Adrenal gland (tissue), 12 donors: ENCODE results near the gene FAIM2. TPM values are rescaled to one million over a fixed set of nuclear protein-coding genes. Genes with fewer than 3 reads are reported as not detected.

Experiments
- DNase-seq, 7 donors: peaks; one replicate each; pipeline ENCODE4 v3.0.0-alpha.2; 2019 to 2020
- H3K27ac ChIP-seq, 5 donors: fragments of 200-600 bp; sonication (generic) in 4 of 5; 1 replicate in 3 of 5; 2 replicates in 2 of 5; pipeline versions ENCODE4 v1.5.1 to v1.8.0; 2016 to 2020; ENCODE audit warnings: mild to moderate bottlenecking in 1 of 5
- H3K27me3 ChIP-seq: fragments of 200-600 bp; 2 replicates; pipeline ENCODE4 v1.8.0; 2021
- H3K36me3 ChIP-seq, 2 donors: fragments of 200-600 bp; replicated peaks in 1 of 2; 1 replicate in 1 of 2; 2 replicates in 1 of 2; pipeline versions ENCODE4 v1.5.1 to v1.8.0; 2018 to 2022
- H3K4me1 ChIP-seq, 2 donors: fragments of 200-600 bp; replicated peaks in 1 of 2; 1 replicate in 1 of 2; 2 replicates in 1 of 2; pipeline versions ENCODE4 v1.5.1 to v1.8.0; 2018 to 2021
- H3K4me3 ChIP-seq, 4 donors: fragments of 200-600 bp; sonication (generic) in 3 of 4; one replicate each; pipeline ENCODE4 v1.5.1; 2016 to 2018
- H3K9me3 ChIP-seq, 3 donors: fragments of 200-600 bp; sonication (generic) in 1 of 3; replicated peaks in 1 of 3; 1 replicate in 2 of 3; 2 replicates in 1 of 3; pipeline versions ENCODE4 v1.5.1 to v1.8.0; 2016 to 2021
- CTCF ChIP-seq, 6 experiments: fragments of 450-650 bp in 4 of 6; fragments of 200-600 bp in 2 of 6; sonication (generic) in 1 of 6; IDR thresholded peaks; 1 replicate in 5 of 6; 2 replicates in 1 of 6; pipeline versions ENCODE4 v1.5.1 to v1.8.0; 2016 to 2021; ENCODE audit warnings: antibody characterized with exemption in 6 of 6, mild to moderate bottlenecking in 2 of 6, moderate library complexity in 1 of 6
- POLR2A ChIP-seq, 2 donors: fragments of 450-650 bp; IDR thresholded peaks; one replicate each; pipeline ENCODE4 v1.6.1; 2017; ENCODE audit warnings: antibody characterized with exemption in 2 of 2, mild to moderate bottlenecking in 2 of 2, moderate library complexity in 1 of 2
- WGBS, 4 donors: extraction: QIAGEN DNeasy Blood & Tissue Kit in 2 of 4; methylation state at CpG; one replicate each; pipeline versions ENCODE4 v1.1.5 to v1.1.7; 2013 to 2017; 5-methylcytosine and 5-hydroxymethylcytosine counted together
- intact Hi-C, 2 donors: fragments of 100-400 bp; cut with DNase I; formaldehyde crosslinking; loops; one replicate each; pipeline versions ENCODE4 v1.14.1 to v1.15.0; 2022 to 2023
- polyA plus RNA-seq, 3 donors: library from polyadenylated mRNA; stranded (reverse); fragments of 200-250 nt in 2 of 3; fragments of 350-450 nt in 1 of 3; fragmentation: Illumina TruSeq in 1 of 3; extraction: RNeasy Lipid Tissue Mini Kit (QIAGEN cat#74804) in 1 of 3; gene quantifications; one replicate each; pipeline ENCODE4 v1.2.3, GENCODE V29; 2013 to 2014
- total RNA-seq, 9 donors: library from RNA; depleted of rRNA in 4 of 9; stranded (reverse); fragments of >200 nt in 4 of 9; fragments of 120-200 nt in 1 of 9; fragmentation: NEBNext Ultra II Directional in 1 of 9; extraction: Animal tissue kit (Norgen Biotek cat#: 25700) in 1 of 9; gene quantifications; one replicate each; pipeline versions ENCODE4 v1.1.0 to v1.2.4, GENCODE V29; 2013 to 2023
- donor health status: healthy with polysubstance abuse.
- donor health status: Bipolar disorder and iron deficiency.
- donor health status: DM: yes; HTN: yes; CAD: no.
- donor health status: DM: no; HTN: no; CAD: no.
- donor health status: DM: no; HTN: no; CAD: no.
- donor health status: DM: yes; HTN: yes; CAD: no.

FAIM2 gene
- total and polyA plus RNA-seq, 12 donors: 0.35 to 50.8 (median 8.7) TPM

- Histone ChIP-seq H3K4me1 (peaks cover 0 to 20% of the 10 kb centered on the region in 2 donors), H3K27me3 (peaks cover 12% of the 10 kb centered on the region), H3K4me3 (no peak overlapping the region), H3K9me3 (no peaks in the 10 kb centered on the region), H3K36me3 (no peaks in the 10 kb centered on the region), H3K27ac (no peak overlapping the region)
- 84 to 89% (median 86%) methylated on average over 10 to 14 of the region's 14 CpGs for WGBS, 4 donors
- no peak for TF ChIP-seq POLR2A (IDR thresholded peaks at IDR 0.05)
- no peak for TF ChIP-seq CTCF (IDR thresholded peaks at IDR 0.05)
- intact Hi-C loops: no loop called here
- no peak for DNase-seq
Observed at GRCh38 chr12:49951411-49952240, 47.9 kb upstream of the FAIM2 start.

GRCh38 chr12:49950273-49951251 lies 46.9 kb upstream of the FAIM2 start, which contains the start of gene AQP2:
TSS of gene AQP2 (plus strand) at chr12:49950737. CDS start at chr12:49950831, 94 bp downstream.
- no peak for TF ChIP-seq CTCF (IDR thresholded peaks at IDR 0.05)
- no peak for TF ChIP-seq POLR2A (IDR thresholded peaks at IDR 0.05)
- peaks cover 9% of the 10 kb centered on the region for H3K27me3 ChIP-seq
- H3K4me1 ChIP-seq: peaks cover 0 to 24% of the 10 kb centered on the region in 2 donors
- H3K36me3 ChIP-seq: no peaks in the 10 kb centered on the region
- intact Hi-C loops: no loop called here
- 65 to 75% (median 71%) methylated on average over 17 to 32 of the region's 32 CpGs for WGBS, 4 donors
- peak within 1 kb of the TSS in 1 of 5 donors; percentile 34 for H3K27ac ChIP-seq
- DNase-seq: peak in 3 of 7 donors; percentile 40 to 76 (median 64)
- H3K4me3 ChIP-seq: no peak within 1 kb of the TSS
- no peaks in the 10 kb centered on the region for H3K9me3 ChIP-seq

GRCh38 chr12:49949866-49950265 lies 46.2 kb upstream of the FAIM2 start:
- intact Hi-C loops: no loop called here
- peaks cover 0 to 30% of the 10 kb centered on the region in 2 donors for H3K4me1 ChIP-seq
- TF ChIP-seq CTCF (IDR thresholded peaks at IDR 0.05) (no peak), POLR2A (IDR thresholded peaks at IDR 0.05) (no peak)
- no peak for DNase-seq
- peak overlapping the region in 1 of 5 donors; percentile 34 for H3K27ac ChIP-seq
- no peaks in the 10 kb centered on the region for H3K9me3 ChIP-seq
- peaks cover 2% of the 10 kb centered on the region for H3K27me3 ChIP-seq
- WGBS, 4 donors: 88 to 98% (median 92%) methylated on average over 3 of the region's 3 CpGs
- H3K4me3 ChIP-seq: no peak overlapping the region
- H3K36me3 ChIP-seq: no peaks in the 10 kb centered on the region
